ENCODE results near the gene CLTCL1. TPM values are rescaled to one million over a fixed set of nuclear protein-coding genes. Genes with fewer than 3 reads are reported as not detected.

Gene CLTCL1
- total and polyA plus RNA-seq, 3 donors from 2014 or later = 46.6 to 107 (median 54.4) TPM

DNA sequence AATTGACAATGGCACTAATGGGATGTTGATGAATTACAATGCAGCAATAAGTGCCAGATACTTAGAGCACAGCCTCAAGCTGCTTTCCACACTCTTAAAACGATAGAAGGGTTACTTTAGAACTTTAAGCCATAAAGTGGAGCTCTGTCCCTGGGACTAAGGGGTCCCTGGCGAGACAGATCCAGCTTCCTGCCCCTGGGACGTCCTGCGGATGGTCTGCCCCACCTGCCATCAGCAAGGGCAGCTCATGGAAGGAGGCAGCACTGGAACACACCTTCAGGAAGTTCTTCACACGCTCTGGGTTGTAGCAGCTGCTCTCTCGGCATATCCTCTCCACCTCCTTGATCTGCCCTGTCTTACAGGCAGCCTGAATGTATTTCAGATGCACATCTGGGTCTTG, 67.9 kb downstream of the CLTCL1 start:
- 92 to 98% methylated on average over 6 of the region's 6 CpGs for WGBS, 2 donors
- no peak overlapping the region for H3K4me3 ChIP-seq
- H3K4me1 ChIP-seq = peaks cover 3% of the 10 kb centered on the region
- DNase-seq = no peak
- no peaks in the 10 kb centered on the region for H3K9me3 ChIP-seq
- intact Hi-C loops (cut with DNase I; ENCODE audit: low total_unique reads) = no loop called here
- no peak overlapping the region for H3K27ac ChIP-seq
- no peaks in the 10 kb centered on the region for H3K27me3 ChIP-seq
- TF ChIP-seq, protein P1, sequence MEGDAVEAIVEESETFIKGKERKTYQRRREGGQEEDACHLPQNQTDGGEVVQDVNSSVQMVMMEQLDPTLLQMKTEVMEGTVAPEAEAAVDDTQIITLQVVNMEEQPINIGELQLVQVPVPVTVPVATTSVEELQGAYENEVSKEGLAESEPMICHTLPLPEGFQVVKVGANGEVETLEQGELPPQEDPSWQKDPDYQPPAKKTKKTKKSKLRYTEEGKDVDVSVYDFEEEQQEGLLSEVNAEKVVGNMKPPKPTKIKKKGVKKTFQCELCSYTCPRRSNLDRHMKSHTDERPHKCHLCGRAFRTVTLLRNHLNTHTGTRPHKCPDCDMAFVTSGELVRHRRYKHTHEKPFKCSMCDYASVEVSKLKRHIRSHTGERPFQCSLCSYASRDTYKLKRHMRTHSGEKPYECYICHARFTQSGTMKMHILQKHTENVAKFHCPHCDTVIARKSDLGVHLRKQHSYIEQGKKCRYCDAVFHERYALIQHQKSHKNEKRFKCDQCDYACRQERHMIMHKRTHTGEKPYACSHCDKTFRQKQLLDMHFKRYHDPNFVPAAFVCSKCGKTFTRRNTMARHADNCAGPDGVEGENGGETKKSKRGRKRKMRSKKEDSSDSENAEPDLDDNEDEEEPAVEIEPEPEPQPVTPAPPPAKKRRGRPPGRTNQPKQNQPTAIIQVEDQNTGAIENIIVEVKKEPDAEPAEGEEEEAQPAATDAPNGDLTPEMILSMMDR (IDR thresholded peaks at IDR 0.05) = no peak
- no peak for TF ChIP-seq POLR2A (IDR thresholded peaks at IDR 0.05)
- H3K36me3 ChIP-seq (ENCODE audit: low read depth, missing control alignments) = no peaks in the 10 kb centered on the region

DNA sequence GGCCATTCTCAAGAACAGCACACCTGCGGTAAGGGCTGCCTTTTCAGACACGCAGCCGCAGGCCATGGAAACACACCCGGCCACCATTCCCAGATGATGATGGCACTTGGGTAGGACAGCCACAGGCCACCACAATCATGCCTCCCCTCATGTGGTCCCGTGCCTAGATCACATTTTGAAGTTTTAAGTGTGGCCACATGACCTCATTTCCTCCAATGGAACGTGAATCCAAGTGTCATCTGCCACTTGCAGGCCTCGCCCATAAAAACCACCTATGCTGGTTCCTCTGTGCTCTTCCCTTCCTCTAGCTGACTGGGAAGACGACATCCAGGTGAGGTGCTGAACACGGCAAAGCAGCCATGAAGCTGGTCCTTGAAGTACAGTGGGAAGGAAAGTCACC, 68.4 kb downstream of the CLTCL1 start:
- WGBS, 2 donors = 94% methylated on average over 9 of the region's 9 CpGs
- no peaks in the 10 kb centered on the region for H3K36me3 ChIP-seq (ENCODE audit: low read depth, missing control alignments)
- no peaks in the 10 kb centered on the region for H3K9me3 ChIP-seq

DNA sequence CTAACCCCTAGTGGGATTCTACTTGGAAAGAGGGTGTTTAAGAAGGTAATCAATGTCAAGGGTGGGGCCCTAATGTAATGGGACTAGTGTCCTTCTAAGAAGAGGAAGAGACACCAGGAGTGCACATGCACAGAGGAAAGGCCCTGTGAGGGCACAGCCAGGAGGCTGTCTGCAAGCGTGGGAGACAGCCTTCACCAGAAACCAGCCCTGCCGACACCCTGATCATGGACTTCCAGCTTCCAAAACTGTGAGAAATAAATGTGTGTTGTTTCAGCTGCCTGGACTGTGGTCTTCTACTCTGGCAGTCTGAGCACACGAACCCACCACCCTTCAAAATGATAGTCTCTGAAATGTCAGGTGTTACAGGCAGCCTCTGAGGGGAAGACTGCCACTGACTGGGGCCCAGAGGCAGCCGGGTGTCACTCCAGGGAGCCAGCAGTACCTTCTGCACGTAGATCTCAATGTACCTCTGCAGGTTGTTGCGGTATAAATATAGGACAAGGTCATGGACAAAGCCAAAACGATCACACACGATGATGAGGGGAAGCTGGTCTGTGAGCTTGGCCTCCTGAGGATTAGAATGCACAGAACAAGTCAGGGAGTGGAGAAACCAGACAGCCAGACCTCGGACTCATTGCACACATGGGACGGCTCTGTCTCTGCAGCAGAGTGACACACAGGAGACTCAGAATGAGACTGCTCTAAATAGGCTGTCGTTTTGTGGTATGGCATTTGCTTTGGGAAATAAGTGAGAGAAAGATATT, 69.1 kb downstream of the CLTCL1 start:
- Histone ChIP-seq H3K4me3 (no peak overlapping the region), H3K36me3 (ENCODE audit: low read depth, missing control alignments) (no peaks in the 10 kb centered on the region), H3K27me3 (no peaks in the 10 kb centered on the region), H3K9me3 (no peaks in the 10 kb centered on the region), H3K4me1 (peaks cover 10% of the 10 kb centered on the region), H3K27ac (no peak overlapping the region)
- intact Hi-C loops (cut with DNase I; ENCODE audit: low total_unique reads) = no loop called here
- no peak for TF ChIP-seq POLR2A (IDR thresholded peaks at IDR 0.05)
- TF ChIP-seq, protein P1 (IDR thresholded peaks at IDR 0.05) = no peak
- no peak for DNase-seq
- WGBS, 2 donors = 89 to 98% methylated on average over 9 to 11 of the region's 11 CpGs

More for the DNA sequence above, 68.4 kb downstream of the CLTCL1 start:
- H3K4me1 ChIP-seq = peaks cover 8% of the 10 kb centered on the region
- DNase-seq = no peak
- intact Hi-C loops (cut with DNase I; ENCODE audit: low total_unique reads) = no loop called here
- TF ChIP-seq POLR2A (IDR thresholded peaks at IDR 0.05) = no peak
- TF ChIP-seq, protein P1 (IDR thresholded peaks at IDR 0.05) = no peak
- H3K27me3 ChIP-seq = no peaks in the 10 kb centered on the region
- H3K27ac ChIP-seq = no peak overlapping the region
- no peak overlapping the region for H3K4me3 ChIP-seq

DNA sequence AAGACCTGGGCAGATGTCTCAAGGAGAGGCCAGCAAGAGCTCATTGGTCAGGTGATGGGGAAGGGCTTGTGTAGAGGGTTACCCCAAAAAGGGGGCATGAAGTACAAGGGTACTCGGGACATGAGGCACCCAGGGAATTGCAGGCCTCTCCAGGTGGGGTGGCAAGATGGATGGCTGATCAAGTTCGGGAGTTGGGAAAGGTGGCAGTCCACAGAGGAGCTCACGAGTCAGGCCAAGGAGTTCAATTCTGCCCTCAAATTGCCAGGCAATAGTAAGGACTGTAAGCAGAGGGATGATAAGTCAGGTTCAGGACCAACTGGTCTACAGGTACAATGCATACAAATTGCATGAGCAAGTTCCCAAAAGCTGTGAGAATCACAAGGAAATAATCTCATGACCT, 70.7 kb downstream of the CLTCL1 start:
- Histone ChIP-seq H3K27ac (no peak overlapping the region), H3K27me3 (no peaks in the 10 kb centered on the region), H3K4me1 (peaks cover 10% of the 10 kb centered on the region), H3K36me3 (ENCODE audit: low read depth, missing control alignments) (no peaks in the 10 kb centered on the region), H3K4me3 (no peak overlapping the region), H3K9me3 (no peaks in the 10 kb centered on the region)
- no peak for TF ChIP-seq POLR2A (IDR thresholded peaks at IDR 0.05)
- TF ChIP-seq, protein P1 (IDR thresholded peaks at IDR 0.05) = no peak
- intact Hi-C loops (cut with DNase I; ENCODE audit: low total_unique reads) = no loop called here
- 73 to 93% methylated on average over 3 of the region's 3 CpGs for WGBS, 2 donors
- peak; percentile 9 for DNase-seq

All from testis (tissue), 3 donors.